ENCODE results near the gene BPIFB6. TPM values are rescaled to one million over a fixed set of nuclear protein-coding genes. Genes with fewer than 3 reads are reported as not detected.

BPIFB6 gene
- total and polyA plus RNA-seq, 10 of the 15 experiments (the other 5 are each of a cell fraction or from before 2014, with no cell fraction given): not detected

DNA sequence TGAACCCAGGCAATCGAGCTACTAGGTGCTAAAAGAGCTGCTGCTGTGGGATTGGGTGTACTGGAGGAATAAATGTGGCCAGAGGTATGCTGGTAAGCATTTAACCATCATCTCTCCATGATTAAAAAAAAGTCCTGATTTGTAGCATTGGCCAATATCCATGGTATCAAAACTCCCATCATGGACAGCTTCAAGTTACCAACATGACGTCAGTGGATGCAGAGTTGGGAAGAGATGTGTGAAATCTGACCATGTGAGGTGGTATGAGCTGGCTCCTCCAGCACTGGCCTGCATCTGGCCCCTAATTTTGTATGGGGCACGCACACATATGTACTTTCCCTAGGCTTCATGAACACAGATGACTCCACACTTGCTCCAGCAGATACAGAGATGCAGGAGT lies 59.7 kb downstream of the BPIFB6 start:
- no peak overlapping the region for H3K9ac ChIP-seq (ENCODE audit: control insufficient read depth, insufficient read depth, low read length)
- CTCF ChIA-PET: interaction anchor here (0.7 to 1.3 kb wide), 3 partner anchors 15 to 313 kb away, joined by 3 read pairs; no protein-coding TSS in a partner anchor
- no peak overlapping the region for H3K4me3 ChIP-seq
- H3K27me3 ChIP-seq (replicated peaks in 1 of 2; ENCODE audit: control insufficient read depth in 2 of 2, insufficient read depth in 2 of 2, low read length in 1 of 2): no peaks in the 10 kb centered on the region; a peak in 1 of 4 replicates
- SMC1A ChIA-PET (ENCODE audit: uncharacterized antibody, unreplicated experiment): no interaction called here
- no peaks in the 10 kb centered on the region for H3K79me2 ChIP-seq (ENCODE audit: control insufficient read depth, insufficient read depth, low read length)
- FAIRE-seq: no peak
- POLR2A ChIA-PET: no interaction called here
- TF ChIP-seq NFYA (IDR thresholded peaks at IDR 0.05; ENCODE audit: borderline replicate concordance, low read depth, low read length) (no peak), CBX3 (IDR thresholded peaks at IDR 0.05; ENCODE audit: borderline replicate concordance, low read depth) (no peak), MEF2A (IDR thresholded peaks at IDR 0.05; ENCODE audit: insufficient read depth, low read depth, low read length) (no peak), RUNX3 (IDR thresholded peaks at IDR 0.05; ENCODE audit: low read length) (no peak), ZNF207 (IDR thresholded peaks at IDR 0.05; ENCODE audit: borderline replicate concordance) (no peak), BMI1 (IDR thresholded peaks at IDR 0.05; ENCODE audit: borderline replicate concordance) (no peak)
- TF ChIP-seq, protein P1, sequence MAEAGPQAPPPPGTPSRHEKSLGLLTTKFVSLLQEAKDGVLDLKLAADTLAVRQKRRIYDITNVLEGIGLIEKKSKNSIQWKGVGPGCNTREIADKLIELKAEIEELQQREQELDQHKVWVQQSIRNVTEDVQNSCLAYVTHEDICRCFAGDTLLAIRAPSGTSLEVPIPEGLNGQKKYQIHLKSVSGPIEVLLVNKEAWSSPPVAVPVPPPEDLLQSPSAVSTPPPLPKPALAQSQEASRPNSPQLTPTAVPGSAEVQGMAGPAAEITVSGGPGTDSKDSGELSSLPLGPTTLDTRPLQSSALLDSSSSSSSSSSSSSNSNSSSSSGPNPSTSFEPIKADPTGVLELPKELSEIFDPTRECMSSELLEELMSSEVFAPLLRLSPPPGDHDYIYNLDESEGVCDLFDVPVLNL (IDR thresholded peaks at IDR 0.05; ENCODE audit: low read depth, low read length): no peak
- in situ Hi-C loops (cut with MboI): no loop called here
- no peak overlapping the region for H3K27ac ChIP-seq (ENCODE audit: control insufficient read depth, insufficient read depth)
- H3K36me3 ChIP-seq (ENCODE audit: control insufficient read depth in 2 of 2, insufficient read depth in 2 of 2, low read length in 1 of 2): no peaks in the 10 kb centered on the region
- H3K4me2 ChIP-seq (ENCODE audit: control insufficient read depth, insufficient read depth): no peak overlapping the region
- no peaks in the 10 kb centered on the region for H4K20me1 ChIP-seq (ENCODE audit: control insufficient read depth, insufficient read depth)
- no peaks in the 10 kb centered on the region for H3K9me3 ChIP-seq (replicated peaks; ENCODE audit: control insufficient read depth, insufficient read depth, low read length)
- WGBS (ENCODE audit: insufficient coverage, insufficient replicate concordance, low lambda C conversion rate, missing lambda C conversion rate): 6% methylated on average over 3 of the region's 3 CpGs
- RAD21 ChIA-PET (ENCODE audit: unreplicated experiment): no interaction called here
- BruUV-seq (replicated peaks): no TSS peak
- no peaks in the 10 kb centered on the region for H3K4me1 ChIP-seq (ENCODE audit: control insufficient read depth, insufficient read depth, low read length)
- no peak for ATAC-seq
- no peak for DNase-seq (ENCODE audit: low read depth, low spot score)
- no peak overlapping the region for H2AFZ ChIP-seq (ENCODE audit: control insufficient read depth, low read depth, low read length)
- intact Hi-C loops (cut with micrococcal nuclease; ENCODE audit: unreplicated experiment): no loop called here

GRCh38 chr20:33091693-33092092 lies 60.2 kb downstream of the BPIFB6 start:
- in situ Hi-C loops (cut with MboI): no loop called here
- CTCF ChIA-PET: interaction anchor here (0.7 to 1.3 kb wide), 2 partner anchors 16 to 190 kb away, joined by 3 read pairs; no protein-coding TSS in a partner anchor
- H3K27me3 ChIP-seq (replicated peaks in 1 of 2; ENCODE audit: control insufficient read depth in 2 of 2, insufficient read depth in 2 of 2, low read length in 1 of 2): no peaks in the 10 kb centered on the region; a peak in 1 of 4 replicates

More at GRCh38 chr20:33091693-33092092, 60.2 kb downstream of the BPIFB6 start:
- intact Hi-C loops (cut with micrococcal nuclease; ENCODE audit: unreplicated experiment): no loop called here
- no peaks in the 10 kb centered on the region for H3K36me3 ChIP-seq (ENCODE audit: control insufficient read depth in 2 of 2, insufficient read depth in 2 of 2, low read length in 1 of 2)
- WGBS (ENCODE audit: insufficient coverage, insufficient replicate concordance, low lambda C conversion rate, missing lambda C conversion rate): 32% methylated on average over 3 of the region's 3 CpGs
- no peak for FAIRE-seq
- ChIA-PET POLR2A (no interaction called here), RAD21 (ENCODE audit: unreplicated experiment) (no interaction called here), SMC1A (ENCODE audit: uncharacterized antibody, unreplicated experiment) (no interaction called here)
- no peaks in the 10 kb centered on the region for H3K9me3 ChIP-seq (replicated peaks; ENCODE audit: control insufficient read depth, insufficient read depth, low read length)
- no peaks in the 10 kb centered on the region for H4K20me1 ChIP-seq (ENCODE audit: control insufficient read depth, insufficient read depth)
- no peak for DNase-seq (ENCODE audit: low read depth, low spot score)
- H3K4me1 ChIP-seq (ENCODE audit: control insufficient read depth, insufficient read depth, low read length): no peaks in the 10 kb centered on the region
- no peak overlapping the region for H3K27ac ChIP-seq (ENCODE audit: control insufficient read depth, insufficient read depth)
- no peak for ATAC-seq
- no peak overlapping the region for H3K9ac ChIP-seq (ENCODE audit: control insufficient read depth, insufficient read depth, low read length)
- no TSS peak for BruUV-seq (replicated peaks)
- H3K4me3 ChIP-seq: no peak overlapping the region
- H3K79me2 ChIP-seq (ENCODE audit: control insufficient read depth, insufficient read depth, low read length): no peaks in the 10 kb centered on the region
- TF ChIP-seq NFYA (IDR thresholded peaks at IDR 0.05; ENCODE audit: borderline replicate concordance, low read depth, low read length) (no peak), POLR2AphosphoS5 (IDR thresholded peaks at IDR 0.05; ENCODE audit: low read length) (no peak), ZNF622 (IDR thresholded peaks at IDR 0.05) (no peak), ZBED1 (IDR thresholded peaks at IDR 0.05; ENCODE audit: borderline replicate concordance) (no peak), YY1 (IDR thresholded peaks at IDR 0.05; ENCODE audit: low read depth, low read length) (no peak), POLR2AphosphoS2 (IDR thresholded peaks at IDR 0.05; ENCODE audit: low read depth, low read length) (no peak), SIX5 (IDR thresholded peaks at IDR 0.05; ENCODE audit: low read depth, low read length, severe bottlenecking) (no peak)
- H2AFZ ChIP-seq (ENCODE audit: control insufficient read depth, low read depth, low read length): no peak overlapping the region
- no peak overlapping the region for H3K4me2 ChIP-seq (ENCODE audit: control insufficient read depth, insufficient read depth)

All from GM12878 (cell line).